Activated CD8-positive, alpha-beta T cell treated with anti-CD3 and anti-CD28 coated beads for 36 hours (primary cell): ENCODE results near the gene TMEM81. TPM values are rescaled to one million over a fixed set of nuclear protein-coding genes. Genes with fewer than 3 reads are reported as not detected.

ENCODE experiments used
- ATAC-seq: fragments of 200-7000 bp; cut with Tn5 transposase; one replicate; pipeline ENCODE4 v1.10.0; 2021; ENCODE audit warnings: mild to moderate bottlenecking, moderate library complexity
- CTCF ChIA-PET: fragments of 350-600 bp; sonication (Branson Sonifier 250); formaldehyde crosslinking; loops from one replicate; lab custom pipeline; 2021; ENCODE audit warnings: antibody characterized with exemption; lab: Charles Lee
- POLR2A ChIA-PET: fragments of 350-600 bp; sonication (Branson Sonifier 250); formaldehyde crosslinking; loops from one replicate; lab custom pipeline; 2021; ENCODE audit warnings: antibody characterized with exemption; lab: Charles Lee
- DNase-seq: peaks from one replicate; pipeline ENCODE4 v3.0.0-alpha.2; 2020
- H3K27ac Mint-ChIP-seq: one replicate; pipeline ENCODE4 v1.8.0; 2021; ENCODE audit warnings: mild to moderate bottlenecking, mixed read lengths
- H3K27me3 Mint-ChIP-seq: one replicate; pipeline ENCODE4 v1.8.0; 2021; ENCODE audit warnings: mixed read lengths
- H3K36me3 Mint-ChIP-seq: one replicate; pipeline ENCODE4 v1.8.0; 2021; ENCODE audit warnings: low read depth, mixed read lengths
- H3K4me1 Mint-ChIP-seq: one replicate; pipeline ENCODE4 v1.8.0; 2021; ENCODE audit warnings: low read depth, mixed read lengths
- H3K4me3 Mint-ChIP-seq: one replicate; pipeline ENCODE4 v1.8.0; 2021; ENCODE audit warnings: mild to moderate bottlenecking, moderate library complexity, mixed read lengths
- H3K9me3 Mint-ChIP-seq: one replicate; pipeline ENCODE4 v1.8.0; 2021; ENCODE audit warnings: mixed read lengths
- intact Hi-C: fragments of 100-400 bp; cut with micrococcal nuclease; formaldehyde crosslinking; loops from one replicate; pipeline ENCODE4 v1.10.0; 2022
- total RNA-seq, 2 experiments: library from RNA; stranded (reverse); gene quantifications; one replicate each; pipeline ENCODE4 v1.2.3, GENCODE V29; 2021
- TF ChIP-seq, protein P1 (sequence below): fragments of 200-600 bp; IDR thresholded peaks from one replicate; pipeline ENCODE4 v1.8.0; 2022; ENCODE audit warnings: antibody characterized with exemption, mild to moderate bottlenecking

The TMEM81 gene
- total RNA-seq, 2 experiments from 2014 or later, result 2.5 to 2.6 TPM

DNA sequence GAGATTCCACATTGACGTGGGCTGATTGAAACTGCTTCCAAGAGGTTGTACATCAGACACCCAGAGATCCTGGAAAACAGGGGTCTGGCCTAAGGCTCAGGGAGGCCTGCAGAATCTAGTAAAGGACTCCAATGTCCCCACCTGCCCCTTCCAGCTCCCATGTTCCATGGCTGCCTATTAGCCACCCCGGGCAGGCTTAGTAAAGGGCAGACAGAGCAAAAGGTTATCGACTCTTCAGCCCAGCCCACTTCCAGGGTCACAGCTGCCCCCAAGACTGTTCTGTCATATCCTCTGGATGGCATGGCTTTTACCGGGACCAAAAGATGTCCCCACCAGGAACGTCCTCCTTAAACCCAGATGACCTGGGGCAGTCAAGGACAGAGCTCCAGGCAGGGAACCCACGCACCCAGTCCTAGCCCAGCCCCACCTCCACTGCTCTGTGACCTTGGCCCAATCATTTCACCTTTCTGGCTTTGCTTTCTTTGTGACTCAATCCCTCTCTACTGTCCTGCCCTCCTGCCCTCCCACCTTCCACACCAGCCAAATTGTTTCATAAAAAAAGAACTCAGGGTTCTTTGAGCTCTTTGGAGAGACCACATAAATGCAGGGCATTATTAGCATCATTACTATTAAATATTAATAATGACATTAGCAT, 46.0 kb downstream of the TMEM81 start:
- no peak overlapping the region for H3K27ac Mint-ChIP-seq
- CTCF ChIA-PET, result interaction anchor here (1.1 to 1.5 kb wide), 2 partner anchors 23 kb away, joined by 3 to 9 read pairs; no protein-coding TSS in a partner anchor
- H3K27me3 Mint-ChIP-seq, result peaks cover 19% of the 10 kb centered on the region
- POLR2A ChIA-PET, result interaction anchor here (0.6 kb wide), 1 partner anchor 13 kb away, joined by 3 read pairs; no protein-coding TSS in a partner anchor
- ATAC-seq (no peak), DNase-seq (no peak)
- TF ChIP-seq, protein P1, sequence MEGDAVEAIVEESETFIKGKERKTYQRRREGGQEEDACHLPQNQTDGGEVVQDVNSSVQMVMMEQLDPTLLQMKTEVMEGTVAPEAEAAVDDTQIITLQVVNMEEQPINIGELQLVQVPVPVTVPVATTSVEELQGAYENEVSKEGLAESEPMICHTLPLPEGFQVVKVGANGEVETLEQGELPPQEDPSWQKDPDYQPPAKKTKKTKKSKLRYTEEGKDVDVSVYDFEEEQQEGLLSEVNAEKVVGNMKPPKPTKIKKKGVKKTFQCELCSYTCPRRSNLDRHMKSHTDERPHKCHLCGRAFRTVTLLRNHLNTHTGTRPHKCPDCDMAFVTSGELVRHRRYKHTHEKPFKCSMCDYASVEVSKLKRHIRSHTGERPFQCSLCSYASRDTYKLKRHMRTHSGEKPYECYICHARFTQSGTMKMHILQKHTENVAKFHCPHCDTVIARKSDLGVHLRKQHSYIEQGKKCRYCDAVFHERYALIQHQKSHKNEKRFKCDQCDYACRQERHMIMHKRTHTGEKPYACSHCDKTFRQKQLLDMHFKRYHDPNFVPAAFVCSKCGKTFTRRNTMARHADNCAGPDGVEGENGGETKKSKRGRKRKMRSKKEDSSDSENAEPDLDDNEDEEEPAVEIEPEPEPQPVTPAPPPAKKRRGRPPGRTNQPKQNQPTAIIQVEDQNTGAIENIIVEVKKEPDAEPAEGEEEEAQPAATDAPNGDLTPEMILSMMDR, result no peak
- no peaks in the 10 kb centered on the region for H3K36me3 Mint-ChIP-seq
- H3K4me3 Mint-ChIP-seq, result no peak overlapping the region
- intact Hi-C loops, result no loop called here
- no peaks in the 10 kb centered on the region for H3K4me1 Mint-ChIP-seq
- H3K9me3 Mint-ChIP-seq, result no peaks in the 10 kb centered on the region

GRCh38 chr1:205037539-205037938, 46.7 kb downstream of the TMEM81 start:
- Mint-ChIP-seq H3K36me3 (no peaks in the 10 kb centered on the region), H3K27me3 (peaks cover 17% of the 10 kb centered on the region), H3K27ac (no peak overlapping the region), H3K4me1 (no peaks in the 10 kb centered on the region), H3K9me3 (no peaks in the 10 kb centered on the region), H3K4me3 (no peak overlapping the region)
- no peak for DNase-seq
- ChIA-PET CTCF (interaction anchor here (1.4 to 1.5 kb wide), 2 partner anchors 24 to 219 kb away, joined by 3 to 9 read pairs; no protein-coding TSS in a partner anchor), POLR2A (no interaction called here)
- TF ChIP-seq, protein P1, result no peak
- ATAC-seq, result no peak
- intact Hi-C loops, result no loop called here

Other genes starting within 250 kb of the TMEM81 start
- gene NFASC, start 213.6 kb downstream of the TMEM81 start, total RNA-seq, result not detected
- not detected for gene CNTN2, start 41.2 kb downstream of the TMEM81 start, total RNA-seq
- gene RBBP5, start 37.5 kb upstream of the TMEM81 start, total RNA-seq, result 10 to 100 TPM; 18.8 to 21.6 TPM
- gene DSTYK, start 127.2 kb upstream of the TMEM81 start, total RNA-seq, result 10 to 100 TPM; 10.0 to 10.7 TPM
- gene TMCC2, start 143.5 kb upstream of the TMEM81 start, total RNA-seq, result 1 to 10 TPM; 6.6 to 7.1 TPM
- 1 to 10 TPM; 1.9 TPM for gene NUAK2, start 237.3 kb upstream of the TMEM81 start, total RNA-seq